ENCODE results near the gene MPL.

MPL gene

GRCh38 chr1:43345120-43345519 lies 7.5 kb downstream of the MPL start:
- no peak for DNase-seq (ENCODE audit: low spot score)
- no peak for TF ChIP-seq CTCF (IDR thresholded peaks at IDR 0.05; ENCODE audit: extremely low read depth, insufficient read depth, missing control alignments)
- in situ Hi-C loops (cut with MboI; ENCODE audit: low pct_unique_long_range_greater_than_20kb, low sequenced_read_pairs, unreplicated experiment): no loop called here

GRCh38 chr1:43346636-43347035 lies 9.0 kb downstream of the MPL start:
- in situ Hi-C loops (cut with MboI; ENCODE audit: low pct_unique_long_range_greater_than_20kb, low sequenced_read_pairs, unreplicated experiment): no loop called here
- no peak for TF ChIP-seq CTCF (IDR thresholded peaks at IDR 0.05; ENCODE audit: extremely low read depth, insufficient read depth, missing control alignments)
- DNase-seq (ENCODE audit: low spot score): no peak

- TF ChIP-seq CTCF (IDR thresholded peaks at IDR 0.05; ENCODE audit: extremely low read depth, insufficient read depth, missing control alignments): no peak
- DNase-seq (ENCODE audit: low spot score): no peak
- in situ Hi-C loops (cut with MboI; ENCODE audit: low pct_unique_long_range_greater_than_20kb, low sequenced_read_pairs, unreplicated experiment): no loop called here
These were observed 10.8 kb downstream of the MPL start for GRCh38 chr1:43348343-43348808.

GRCh38 chr1:43348809-43349593 lies 11.4 kb downstream of the MPL start:
- no peak for TF ChIP-seq CTCF (IDR thresholded peaks at IDR 0.05; ENCODE audit: extremely low read depth, insufficient read depth, missing control alignments)
- no peak for DNase-seq (ENCODE audit: low spot score)
- in situ Hi-C loops (cut with MboI; ENCODE audit: low pct_unique_long_range_greater_than_20kb, low sequenced_read_pairs, unreplicated experiment): no loop called here

GRCh38 chr1:43349594-43350306 lies 12.1 kb downstream of the MPL start:
- no peak for DNase-seq (ENCODE audit: low spot score)
- no peak for TF ChIP-seq CTCF (IDR thresholded peaks at IDR 0.05; ENCODE audit: extremely low read depth, insufficient read depth, missing control alignments)
- in situ Hi-C loops (cut with MboI; ENCODE audit: low pct_unique_long_range_greater_than_20kb, low sequenced_read_pairs, unreplicated experiment): loop anchor here (25.0 kb wide), 1 partner anchor 112 kb away; no protein-coding TSS in a partner anchor

GRCh38 chr1:43350976-43351375 lies 13.4 kb downstream of the MPL start:
- in situ Hi-C loops (cut with MboI; ENCODE audit: low pct_unique_long_range_greater_than_20kb, low sequenced_read_pairs, unreplicated experiment): loop anchor here (25.0 kb wide), 1 partner anchor 114 kb away; no protein-coding TSS in a partner anchor
- TF ChIP-seq CTCF (IDR thresholded peaks at IDR 0.05; ENCODE audit: extremely low read depth, insufficient read depth, missing control alignments): no peak
- no peak for DNase-seq (ENCODE audit: low spot score)

Data from GM13977 (cell line).